ENCODE measurements around the gene ZMYM5.
"Not testable (repeated sequence)": the region's sequence is repeated elsewhere in the genome, so short reads cannot be mapped to it uniquely, and the experiment has no call there.

Gene ZMYM5

DNA sequence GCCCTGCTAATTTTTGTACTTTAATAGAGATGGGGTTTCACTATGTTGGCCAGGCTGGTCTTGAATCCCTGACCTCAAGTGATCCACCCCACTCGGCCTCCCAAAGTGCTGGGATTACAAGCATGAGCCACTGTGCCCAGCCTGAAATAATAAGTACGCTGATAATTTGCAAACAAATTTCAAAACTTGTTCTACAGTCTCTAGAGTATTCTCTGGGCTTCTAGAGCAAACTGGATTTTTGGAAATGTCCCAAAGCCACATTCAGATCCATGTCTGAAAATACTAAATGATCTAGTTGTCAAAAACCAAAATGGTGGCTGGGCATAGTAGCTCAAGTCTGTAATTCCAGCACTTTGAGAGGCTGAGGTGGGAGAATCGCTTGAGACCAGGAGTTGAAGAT is 40.8 kb downstream of the ZMYM5 start:
- Histone ChIP-seq H3K27ac (ENCODE audit: low read length) (no peak overlapping the region), H3K4me3 (ENCODE audit: low read length) (no peak overlapping the region), H3K36me3 (ENCODE audit: control insufficient read depth, insufficient read depth, low read length) (0 out of 2 replicates have a peak, but pooled peaks cover 2% of the 10 kb centered on the region), H3K9me3 (ENCODE audit: control insufficient read depth, insufficient read depth, low read length) (no peaks in the 10 kb centered on the region), H3K27me3 (ENCODE audit: control insufficient read depth, insufficient read depth, low read length) (no peaks in the 10 kb centered on the region), H3K4me1 (ENCODE audit: control insufficient read depth, insufficient read depth, low read length) (no peaks in the 10 kb centered on the region)
- WGBS (ENCODE audit: insufficient coverage, insufficient read length): no CpG with 5 or more reads among the region's 3 CpGs
- no peak for DNase-seq (ENCODE audit: low read depth, low spot score)

DNA sequence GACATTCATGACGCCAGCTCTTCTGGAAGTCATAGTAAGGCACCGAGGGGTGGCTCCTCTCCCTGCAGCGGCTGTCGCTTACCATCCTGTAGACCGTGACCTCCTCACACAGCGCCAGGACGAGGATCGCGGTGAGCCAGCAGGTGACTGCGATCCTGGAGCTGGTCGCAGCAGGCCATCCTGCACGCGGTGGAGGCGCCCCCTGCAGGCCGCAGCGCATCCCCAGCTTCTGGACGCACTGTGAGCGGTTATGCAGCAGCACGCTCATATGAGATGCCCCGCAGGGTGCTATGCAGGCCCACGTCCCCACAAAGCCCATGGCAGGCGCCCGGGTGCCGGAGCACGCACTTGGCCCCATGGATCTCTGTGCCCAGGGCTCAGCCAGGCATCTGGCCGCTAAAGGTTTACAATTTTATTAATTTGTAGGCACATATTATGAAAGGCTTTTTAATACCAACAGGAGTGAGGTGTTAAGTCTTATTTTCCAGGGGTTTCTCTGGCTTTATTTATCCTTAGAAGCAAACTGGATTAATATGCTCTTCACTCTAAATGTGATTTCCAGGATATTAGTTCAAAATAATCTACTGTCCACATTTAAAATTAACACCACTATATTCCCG is 45.1 kb downstream of the ZMYM5 start:
- Histone ChIP-seq H3K9me3 (ENCODE audit: control insufficient read depth, insufficient read depth, low read length) (no peaks in the 10 kb centered on the region), H3K4me1 (ENCODE audit: control insufficient read depth, insufficient read depth, low read length) (no peaks in the 10 kb centered on the region), H3K36me3 (ENCODE audit: control insufficient read depth, insufficient read depth, low read length) (0 out of 2 replicates have a peak, but pooled peaks cover 2% of the 10 kb centered on the region), H3K4me3 (ENCODE audit: low read length) (no peak overlapping the region), H3K27ac (ENCODE audit: low read length) (no peak overlapping the region), H3K27me3 (ENCODE audit: control insufficient read depth, insufficient read depth, low read length) (no peaks in the 10 kb centered on the region)
- DNase-seq (ENCODE audit: low read depth, low spot score): peak; percentile 81
- whole genome bisulfite sequencing (ENCODE audit: insufficient coverage, insufficient read length): 100% methylated on average over 1 of the region's 27 CpGs

DNA sequence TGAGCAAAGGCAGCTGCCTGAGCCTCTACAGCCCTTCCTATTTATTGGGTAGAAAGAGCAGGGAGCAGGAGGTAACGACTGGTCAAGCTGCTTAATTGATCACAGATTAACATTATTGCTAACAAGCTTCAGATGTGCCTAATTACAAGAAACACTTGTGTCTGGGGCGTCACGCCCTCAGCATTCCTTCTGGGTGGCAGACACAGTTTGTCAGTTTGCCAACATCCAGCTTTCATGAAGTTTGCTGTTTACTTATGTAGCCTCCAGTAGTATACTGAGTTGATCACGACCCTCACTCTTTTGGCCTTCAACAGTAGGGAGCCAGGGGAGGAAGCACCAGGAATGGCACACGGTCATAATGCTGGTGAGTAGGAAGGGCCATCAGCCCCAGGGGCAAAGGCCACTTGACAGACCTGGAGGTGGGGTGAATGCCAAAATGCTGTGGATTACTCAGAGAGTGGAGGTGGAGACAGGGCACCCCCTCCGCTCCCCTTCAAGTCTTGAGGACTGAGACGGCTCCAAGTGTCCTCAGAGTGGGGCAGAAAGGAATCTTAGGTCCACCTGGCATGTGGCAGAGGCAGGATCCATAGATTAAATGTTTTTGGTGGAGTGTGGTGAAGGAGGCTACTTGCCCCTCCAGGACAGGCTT is 45.8 kb downstream of the ZMYM5 start:
- Histone ChIP-seq H3K9me3 (ENCODE audit: control insufficient read depth, insufficient read depth, low read length) (no peaks in the 10 kb centered on the region), H3K36me3 (ENCODE audit: control insufficient read depth, insufficient read depth, low read length) (0 out of 2 replicates have a peak, but pooled peaks cover 2% of the 10 kb centered on the region), H3K27ac (ENCODE audit: low read length) (no peak overlapping the region), H3K27me3 (ENCODE audit: control insufficient read depth, insufficient read depth, low read length) (no peaks in the 10 kb centered on the region), H3K4me3 (ENCODE audit: low read length) (no peak overlapping the region), H3K4me1 (ENCODE audit: control insufficient read depth, insufficient read depth, low read length) (no peaks in the 10 kb centered on the region)
- no CpG with 5 or more reads among the region's 7 CpGs for WGBS (ENCODE audit: insufficient coverage, insufficient read length)
- DNase-seq (ENCODE audit: low read depth, low spot score): no peak

DNA sequence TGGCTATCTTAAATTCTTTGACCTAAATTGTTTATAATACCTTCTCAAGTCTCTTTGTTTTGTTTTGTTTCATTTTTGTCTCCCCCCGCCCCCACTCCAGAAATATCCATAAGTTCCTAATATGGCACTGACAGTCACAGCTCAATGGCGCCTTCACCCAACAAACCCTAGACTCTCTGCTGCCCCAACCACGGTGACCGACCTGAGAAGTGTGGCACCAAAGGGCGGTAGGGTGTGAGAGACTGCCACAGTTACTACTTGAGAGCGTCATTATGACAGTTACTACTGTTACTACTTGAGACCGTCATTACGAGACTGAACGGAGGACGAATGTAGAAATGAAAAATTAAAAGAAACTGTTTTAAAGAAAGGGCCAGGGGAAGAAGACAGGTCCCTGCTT is 46.3 kb downstream of the ZMYM5 start:
- H3K4me1 ChIP-seq (ENCODE audit: control insufficient read depth, insufficient read depth, low read length): no peaks in the 10 kb centered on the region
- 0 out of 2 replicates have a peak, but pooled peaks cover 2% of the 10 kb centered on the region for H3K36me3 ChIP-seq (ENCODE audit: control insufficient read depth, insufficient read depth, low read length)
- no peaks in the 10 kb centered on the region for H3K9me3 ChIP-seq (ENCODE audit: control insufficient read depth, insufficient read depth, low read length)
- no peak overlapping the region for H3K27ac ChIP-seq (ENCODE audit: low read length)
- WGBS (ENCODE audit: insufficient coverage, insufficient read length): no CpG with 5 or more reads among the region's 10 CpGs
- H3K4me3 ChIP-seq (ENCODE audit: low read length): no peak overlapping the region
- no peak for DNase-seq (ENCODE audit: low read depth, low spot score)
- H3K27me3 ChIP-seq (ENCODE audit: control insufficient read depth, insufficient read depth, low read length): no peaks in the 10 kb centered on the region

DNA sequence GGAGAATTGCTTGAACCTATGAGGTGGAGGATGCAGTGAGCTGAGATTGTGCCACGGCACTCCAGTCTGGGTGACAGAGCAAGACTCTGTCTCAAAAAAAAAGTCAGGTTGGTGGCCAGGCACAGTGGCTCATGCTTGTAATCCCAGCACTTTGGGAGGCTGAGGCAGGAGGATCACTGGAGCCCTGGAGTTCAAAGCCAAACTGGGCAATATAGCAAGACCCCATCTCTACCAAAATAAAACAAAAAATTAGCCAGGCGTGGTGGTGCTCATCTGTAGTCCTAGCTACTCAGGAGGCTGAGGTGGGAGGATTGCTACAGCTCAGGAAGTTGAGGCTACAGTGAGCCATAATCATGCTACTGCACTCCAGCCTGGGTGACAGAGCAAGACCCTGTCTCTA is 47.6 kb downstream of the ZMYM5 start:
- H3K27me3 ChIP-seq (ENCODE audit: control insufficient read depth, insufficient read depth, low read length); H3K36me3 ChIP-seq (ENCODE audit: control insufficient read depth, insufficient read depth, low read length); H3K4me3 ChIP-seq (ENCODE audit: low read length); DNase-seq (ENCODE audit: low read depth, low spot score); H3K9me3 ChIP-seq (ENCODE audit: control insufficient read depth, insufficient read depth, low read length); H3K27ac ChIP-seq (ENCODE audit: low read length); H3K4me1 ChIP-seq (ENCODE audit: control insufficient read depth, insufficient read depth, low read length): not testable (repeated sequence)
- WGBS (ENCODE audit: insufficient coverage, insufficient read length): no CpG with 5 or more reads among the region's 2 CpGs

DNA sequence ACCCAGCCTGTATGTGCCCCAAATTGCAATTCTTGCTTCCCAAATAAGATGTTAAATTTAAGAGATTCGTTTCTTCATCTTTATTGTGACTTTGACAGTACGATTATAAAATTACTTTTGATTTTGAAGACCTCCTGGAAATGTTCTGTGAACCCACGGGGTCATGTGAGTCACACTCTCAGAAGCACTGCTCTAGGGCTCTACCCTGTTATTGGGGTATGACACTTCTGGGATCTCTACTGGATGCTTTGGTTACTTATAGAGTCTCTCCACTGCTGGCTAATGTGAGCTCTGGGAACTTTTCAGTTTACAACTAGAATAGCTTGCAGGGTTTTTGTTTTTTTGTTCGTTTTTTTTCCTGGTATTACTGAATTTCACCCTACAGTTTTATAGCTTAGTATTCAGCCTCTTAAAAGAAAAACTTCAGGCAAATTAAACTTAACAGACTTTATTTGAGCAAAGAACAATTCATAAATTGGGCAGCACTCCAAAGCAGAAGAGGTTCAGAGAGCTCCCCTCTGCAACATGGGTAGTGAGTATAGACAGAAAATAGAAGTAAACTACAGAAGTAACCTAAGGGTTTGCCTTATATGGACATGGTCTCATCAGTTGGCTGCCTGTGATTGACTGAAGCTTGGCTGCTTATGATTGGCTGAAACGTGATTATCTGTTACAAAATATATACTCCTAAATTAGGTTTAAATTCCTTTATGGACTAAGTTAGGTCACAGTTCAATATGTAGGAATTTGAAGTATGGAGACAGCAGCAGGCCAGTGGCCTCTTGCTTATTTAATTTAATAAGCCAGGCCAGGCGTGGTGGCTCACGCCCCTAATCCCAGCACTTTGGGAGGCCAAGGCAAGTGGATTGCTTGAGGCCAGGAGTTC is 52.2 kb downstream of the ZMYM5 start:
- WGBS (ENCODE audit: insufficient coverage, insufficient read length): no CpG with 5 or more reads among the region's 7 CpGs
- DNase-seq (ENCODE audit: low read depth, low spot score): no peak
- Histone ChIP-seq H3K4me3 (ENCODE audit: low read length) (no peak overlapping the region), H3K36me3 (ENCODE audit: control insufficient read depth, insufficient read depth, low read length) (no peaks in the 10 kb centered on the region), H3K9me3 (ENCODE audit: control insufficient read depth, insufficient read depth, low read length) (no peaks in the 10 kb centered on the region), H3K27ac (ENCODE audit: low read length) (no peak overlapping the region), H3K4me1 (ENCODE audit: control insufficient read depth, insufficient read depth, low read length) (no peaks in the 10 kb centered on the region), H3K27me3 (ENCODE audit: control insufficient read depth, insufficient read depth, low read length) (no peaks in the 10 kb centered on the region)

DNA sequence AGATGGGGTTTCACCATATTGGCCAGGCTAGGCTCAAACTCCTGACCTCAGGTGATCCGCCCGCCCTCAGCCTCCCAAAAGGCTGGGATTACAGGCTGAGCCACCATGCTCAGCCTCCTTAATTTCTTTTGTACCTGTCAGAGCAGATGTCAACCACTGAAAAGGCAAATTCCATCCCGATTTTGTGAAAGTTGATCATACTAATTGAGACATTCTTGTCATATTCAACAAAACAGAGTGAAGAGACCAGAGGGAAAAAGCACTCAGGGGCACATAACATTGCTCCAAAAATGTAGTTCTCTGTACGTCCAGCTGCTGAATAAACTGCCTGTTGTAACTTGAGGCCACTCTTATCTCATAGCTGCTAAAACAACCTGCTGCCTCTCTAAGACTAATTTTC is 53.3 kb downstream of the ZMYM5 start:
- WGBS (ENCODE audit: insufficient coverage, insufficient read length): no CpG with 5 or more reads among the region's 4 CpGs
- no peak for DNase-seq (ENCODE audit: low read depth, low spot score)
- no peak overlapping the region for H3K4me3 ChIP-seq (ENCODE audit: low read length)
- H3K9me3 ChIP-seq (ENCODE audit: control insufficient read depth, insufficient read depth, low read length): no peaks in the 10 kb centered on the region
- no peaks in the 10 kb centered on the region for H3K36me3 ChIP-seq (ENCODE audit: control insufficient read depth, insufficient read depth, low read length)
- H3K27me3 ChIP-seq (ENCODE audit: control insufficient read depth, insufficient read depth, low read length): no peaks in the 10 kb centered on the region
- no peak overlapping the region for H3K27ac ChIP-seq (ENCODE audit: low read length)
- H3K4me1 ChIP-seq (ENCODE audit: control insufficient read depth, insufficient read depth, low read length): no peaks in the 10 kb centered on the region

DNA sequence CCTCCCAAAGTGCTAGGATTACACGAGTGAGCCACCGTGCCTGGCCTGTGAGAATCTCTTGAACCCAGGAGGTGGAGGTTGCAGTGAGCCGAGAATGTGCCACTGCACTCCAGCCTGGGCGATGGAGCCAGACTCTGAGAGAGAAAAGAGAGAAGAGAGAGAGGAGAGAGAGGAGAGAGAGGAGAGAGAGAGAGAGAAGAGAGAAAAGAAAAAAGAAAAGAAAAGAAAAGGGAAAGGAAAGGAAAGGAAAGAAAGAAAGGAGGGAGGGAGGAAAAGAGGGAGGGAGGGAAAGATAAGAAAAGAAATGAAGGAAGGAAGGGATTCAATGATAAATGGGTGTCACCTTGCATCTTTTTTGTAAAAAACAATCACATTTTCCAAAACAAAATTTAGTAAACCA is 57.7 kb downstream of the ZMYM5 start:
- H3K4me1 ChIP-seq (ENCODE audit: control insufficient read depth, insufficient read depth, low read length): no peaks in the 10 kb centered on the region
- no peak for DNase-seq (ENCODE audit: low read depth, low spot score)
- no peak overlapping the region for H3K4me3 ChIP-seq (ENCODE audit: low read length)
- no peak overlapping the region for H3K27ac ChIP-seq (ENCODE audit: low read length)
- whole genome bisulfite sequencing (ENCODE audit: insufficient coverage, insufficient read length): no CpG with 5 or more reads among the region's 4 CpGs
- no peaks in the 10 kb centered on the region for H3K9me3 ChIP-seq (ENCODE audit: control insufficient read depth, insufficient read depth, low read length)
- H3K36me3 ChIP-seq (ENCODE audit: control insufficient read depth, insufficient read depth, low read length): no peaks in the 10 kb centered on the region
- no peaks in the 10 kb centered on the region for H3K27me3 ChIP-seq (ENCODE audit: control insufficient read depth, insufficient read depth, low read length)

DNA sequence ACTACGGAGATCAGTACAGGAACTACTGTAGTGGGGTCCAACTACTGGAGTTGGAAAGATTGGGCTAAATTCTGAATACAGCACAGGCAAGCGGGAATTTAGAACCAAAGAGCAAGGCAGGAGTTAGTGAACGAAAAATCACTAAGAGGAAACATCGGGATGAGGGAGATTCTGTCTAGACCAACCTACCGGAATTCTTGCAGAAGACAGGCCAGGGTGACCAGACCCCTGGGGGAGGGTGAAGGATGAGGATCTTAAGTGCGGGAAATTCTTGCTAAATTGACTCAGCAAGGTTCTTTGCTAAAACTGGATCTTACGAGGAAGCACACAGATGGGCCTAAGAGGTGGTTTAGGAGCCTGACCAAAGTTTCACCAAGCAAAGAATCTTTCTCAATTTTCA is 67.5 kb downstream of the ZMYM5 start:
- no peak for DNase-seq (ENCODE audit: low read depth, low spot score)

DNA sequence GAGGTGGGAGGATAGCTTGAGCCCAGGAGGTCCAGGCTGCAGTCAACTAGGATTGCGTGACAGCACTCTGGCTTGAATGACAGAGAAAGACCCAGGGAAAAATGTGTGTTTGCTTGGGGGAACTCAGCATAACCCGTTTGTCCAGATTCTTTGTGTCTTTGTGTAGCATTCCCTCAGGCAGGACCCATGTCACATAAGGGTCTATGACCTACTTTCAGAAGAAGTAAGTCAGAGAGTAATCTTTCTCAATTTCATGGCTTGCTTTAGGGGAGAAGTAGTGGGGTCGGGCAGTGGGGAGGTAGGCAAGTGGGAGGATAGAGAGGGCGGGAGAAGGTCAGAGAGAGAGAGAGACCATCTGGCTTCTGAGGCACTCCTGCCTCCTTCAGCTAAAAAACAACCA is 68.8 kb downstream of the ZMYM5 start:
- Histone ChIP-seq H3K4me1 (ENCODE audit: control insufficient read depth, insufficient read depth, low read length) (no peaks in the 10 kb centered on the region), H3K9me3 (ENCODE audit: control insufficient read depth, insufficient read depth, low read length) (no peaks in the 10 kb centered on the region), H3K27me3 (ENCODE audit: control insufficient read depth, insufficient read depth, low read length) (no peaks in the 10 kb centered on the region), H3K36me3 (ENCODE audit: control insufficient read depth, insufficient read depth, low read length) (no peaks in the 10 kb centered on the region), H3K4me3 (ENCODE audit: low read length) (no peak overlapping the region), H3K27ac (ENCODE audit: low read length) (no peak overlapping the region)
- DNase-seq (ENCODE audit: low read depth, low spot score): peak; percentile 67
- WGBS (ENCODE audit: insufficient coverage, insufficient read length): no CpG with 5 or more reads among the region's 4 CpGs

More for the DNA sequence above, 67.5 kb downstream of the ZMYM5 start:
- no peak overlapping the region for H3K4me3 ChIP-seq (ENCODE audit: low read length)
- H3K27me3 ChIP-seq (ENCODE audit: control insufficient read depth, insufficient read depth, low read length): no peaks in the 10 kb centered on the region
- no peaks in the 10 kb centered on the region for H3K36me3 ChIP-seq (ENCODE audit: control insufficient read depth, insufficient read depth, low read length)
- no peaks in the 10 kb centered on the region for H3K4me1 ChIP-seq (ENCODE audit: control insufficient read depth, insufficient read depth, low read length)
- no peaks in the 10 kb centered on the region for H3K9me3 ChIP-seq (ENCODE audit: control insufficient read depth, insufficient read depth, low read length)
- WGBS (ENCODE audit: insufficient coverage, insufficient read length): no CpG with 5 or more reads among the region's 7 CpGs
- no peak overlapping the region for H3K27ac ChIP-seq (ENCODE audit: low read length)
